Left lung (tissue), 10 donors: ENCODE measurements around the gene AANAT. TPM values are rescaled to one million over a fixed set of nuclear protein-coding genes. Genes with fewer than 3 reads are reported as not detected.

Experiments used
- ATAC-seq: fragments of 200-7000 bp; cut with Tn5 transposase; one replicate; pipeline ENCODE4 v1.9.1; 2020; ENCODE audit warnings: moderate library complexity
- DNase-seq, 4 donors: peaks; one replicate each; pipeline ENCODE4 v3.0.0-alpha.2; 2013 to 2020
- H3K27ac ChIP-seq, 2 donors: fragments of 200-600 bp; sonication (generic) in 1 of 2; one replicate each; pipeline versions ENCODE4 v1.5.0 to v1.8.0; 2020 to 2021
- H3K27me3 ChIP-seq, 2 donors: fragments of 200-600 bp; sonication (generic) in 1 of 2; one replicate each; pipeline versions ENCODE4 v1.5.0 to v1.8.0; 2020 to 2021
- H3K36me3 ChIP-seq, 2 donors: fragments of 200-600 bp; sonication (generic) in 1 of 2; one replicate each; pipeline versions ENCODE4 v1.5.0 to v1.8.0; 2020 to 2021
- H3K4me1 ChIP-seq, 2 donors: fragments of 200-600 bp; one replicate each; pipeline ENCODE4 v1.8.0; 2021
- H3K4me3 ChIP-seq, 2 donors: fragments of 200-600 bp; sonication (generic) in 1 of 2; one replicate each; pipeline versions ENCODE4 v1.5.0 to v1.8.0; 2020 to 2021; ENCODE audit warnings: mild to moderate bottlenecking in 1 of 2
- H3K9me3 ChIP-seq, 2 donors: fragments of 200-600 bp; sonication (generic) in 1 of 2; one replicate each; pipeline versions ENCODE4 v1.5.0 to v1.8.0; 2020 to 2021
- CTCF ChIP-seq, 2 donors: fragments of 200-600 bp; sonication (generic) in 1 of 2; IDR thresholded peaks; one replicate each; pipeline versions ENCODE4 v1.5.0 to v1.8.0; 2021; ENCODE audit warnings: antibody characterized with exemption in 2 of 2
- intact Hi-C, 2 donors: fragments of 100-400 bp; cut with DNase I; formaldehyde crosslinking; loops; one replicate each; pipeline versions ENCODE4 v1.11.2 to v1.14.2; 2022
- polyA plus RNA-seq, 6 donors: library from polyadenylated mRNA; unstranded; fragments of 120-200 nt; gene quantifications; one replicate each; pipeline ENCODE4 v1.2.1, GENCODE V29; 2013; ENCODE audit not compliant: insufficient read length in 6 of 6
- total RNA-seq, 2 donors: library from RNA; stranded (reverse); fragmentation: NEBNext Ultra II Directional; extraction: Animal tissue kit (Norgen Biotek cat#: 25700); gene quantifications; one replicate each; pipeline ENCODE4 v1.2.1, GENCODE V29; 2021
- donor health status: DM: no; HTN: yes; CAD: no.
- donor health status: DM: no; HTN: no; CAD: no.

Gene AANAT
- total and polyA plus RNA-seq, 8 donors = 0.10 to 0.23 (median 0.18) TPM; not detected in 3

GRCh38 chr17:76497979-76498875 lies 30.8 kb downstream of the AANAT start:
- Histone ChIP-seq H3K27ac (peak overlapping the region; percentile 79 to 87), H3K9me3 (no peaks in the 10 kb centered on the region), H3K4me1 (peaks cover 41 to 89% of the 10 kb centered on the region in 2 donors), H3K27me3 (no peaks in the 10 kb centered on the region), H3K4me3 (peak overlapping the region in 1 of 2 donors; percentile 25), H3K36me3 (peaks cover 0 to 15% of the 10 kb centered on the region in 2 donors)
- DNase-seq (peak in 3 of 4 donors; percentile 74 to 89 (median 81)), ATAC-seq (peak; percentile 62)
- no peak for TF ChIP-seq CTCF (IDR thresholded peaks at IDR 0.05)
- intact Hi-C loops = no loop called here

- ATAC-seq (no peak), DNase-seq (no peak)
- Histone ChIP-seq H3K4me1 (peaks cover 35 to 84% of the 10 kb centered on the region in 2 donors), H3K36me3 (peaks cover 0 to 15% of the 10 kb centered on the region in 2 donors), H3K27ac (peak overlapping the region in 1 of 2 donors; percentile 87), H3K9me3 (no peaks in the 10 kb centered on the region), H3K27me3 (no peaks in the 10 kb centered on the region), H3K4me3 (peak overlapping the region in 1 of 2 donors; percentile 80)
- intact Hi-C loops = no loop called here
- no peak for TF ChIP-seq CTCF (IDR thresholded peaks at IDR 0.05)
Observed at GRCh38 chr17:76498876-76499251, 31.5 kb downstream of the AANAT start.

GRCh38 chr17:76499267-76499667 lies 31.9 kb downstream of the AANAT start:
- TF ChIP-seq CTCF (IDR thresholded peaks at IDR 0.05) = no peak
- ATAC-seq (no peak), DNase-seq (no peak)
- Histone ChIP-seq H3K36me3 (peaks cover 0 to 15% of the 10 kb centered on the region in 2 donors), H3K9me3 (no peaks in the 10 kb centered on the region), H3K27me3 (no peaks in the 10 kb centered on the region), H3K4me1 (peaks cover 31 to 84% of the 10 kb centered on the region in 2 donors), H3K4me3 (peak overlapping the region in 1 of 2 donors; percentile 80), H3K27ac (peak overlapping the region; percentile 79 to 87)
- intact Hi-C loops = no loop called here

- intact Hi-C loops = no loop called here
- H3K4me3 ChIP-seq = peak overlapping the region; percentile 73 to 80
- no peak for TF ChIP-seq CTCF (IDR thresholded peaks at IDR 0.05)
- no peaks in the 10 kb centered on the region for H3K27me3 ChIP-seq
- H3K9me3 ChIP-seq = no peaks in the 10 kb centered on the region
- peak overlapping the region; percentile 79 to 87 for H3K27ac ChIP-seq
- ATAC-seq = no peak
- peaks cover 0 to 7% of the 10 kb centered on the region in 2 donors for H3K36me3 ChIP-seq
- peaks cover 31 to 77% of the 10 kb centered on the region in 2 donors for H3K4me1 ChIP-seq
- no peak for DNase-seq
Observed at GRCh38 chr17:76500074-76500746, 32.8 kb downstream of the AANAT start.

- no peak for TF ChIP-seq CTCF (IDR thresholded peaks at IDR 0.05)
- intact Hi-C loops = no loop called here
- H3K27me3 ChIP-seq = no peaks in the 10 kb centered on the region
- peak overlapping the region; percentile 73 to 80 for H3K4me3 ChIP-seq
- no peaks in the 10 kb centered on the region for H3K9me3 ChIP-seq
- H3K4me1 ChIP-seq = peaks cover 31 to 72% of the 10 kb centered on the region in 2 donors
- peaks cover 0 to 4% of the 10 kb centered on the region in 2 donors for H3K36me3 ChIP-seq
- ATAC-seq (peak; percentile 0), DNase-seq (no peak)
- peak overlapping the region; percentile 79 to 87 for H3K27ac ChIP-seq
Observed at GRCh38 chr17:76500747-76501017, 33.3 kb downstream of the AANAT start.
